OCI-LY1 (cell line): ENCODE data around the gene BRME1.
"Not testable (repeated sequence)": the region's sequence is repeated elsewhere in the genome, so short reads cannot be mapped to it uniquely, and the experiment has no call there.

Experiments
- H2AFZ ChIP-seq: fragments of 200-600 bp; sonication (generic), shearing (Covaris generic); 2 replicates; pipeline ENCODE4 v1.6.0; 2014; ENCODE audit warnings: antibody characterized with exemption, mild to moderate bottlenecking, low read length
- H3F3A ChIP-seq: fragments of 200-600 bp; sonication (generic), shearing (Covaris generic); 2 replicates; pipeline ENCODE4 v1.6.0; 2014; ENCODE audit warnings: mild to moderate bottlenecking, antibody characterized with exemption, low read length, moderate library complexity; ENCODE audit not compliant: insufficient read depth
- H3K27ac ChIP-seq: fragments of 200-600 bp; sonication (generic); 2 replicates; pipeline ENCODE4 v1.5.1; 2014; ENCODE audit warnings: low read length, mixed run types, mild to moderate bottlenecking, low read depth; ENCODE audit not compliant: poor library complexity, severe bottlenecking
- H3K27me3 ChIP-seq: fragments of 200-600 bp; sonication (generic); 2 replicates; pipeline ENCODE4 v1.6.0; 2014; ENCODE audit warnings: antibody characterized with exemption, mild to moderate bottlenecking, low read length, moderate library complexity; ENCODE audit not compliant: insufficient read depth
- H3K36me3 ChIP-seq: fragments of 200-600 bp; sonication (generic); 2 replicates; pipeline ENCODE4 v1.6.1; 2014; ENCODE audit warnings: mild to moderate bottlenecking, antibody characterized with exemption, low read length, moderate library complexity, mixed read lengths; ENCODE audit not compliant: insufficient read depth
- H3K4me1 ChIP-seq: fragments of 200-600 bp; sonication (generic); 2 replicates; pipeline ENCODE4 v1.5.1; 2014; ENCODE audit warnings: mild to moderate bottlenecking, low read length, moderate library complexity; ENCODE audit not compliant: insufficient read depth, severe bottlenecking
- H3K4me2 ChIP-seq: fragments of 200-600 bp; sonication (generic), shearing (Covaris generic); 2 replicates; pipeline ENCODE4 v1.6.1; 2014; ENCODE audit warnings: low read length
- H3K4me3 ChIP-seq: fragments of 200-600 bp; sonication (generic); 2 replicates; pipeline ENCODE4 v1.5.1; 2014; ENCODE audit warnings: low read length, low read depth, mild to moderate bottlenecking, mixed read lengths; ENCODE audit not compliant: poor library complexity, severe bottlenecking
- H3K79me2 ChIP-seq: fragments of 200-600 bp; shearing (Covaris generic); 2 replicates; pipeline ENCODE4 v1.6.1; 2016; ENCODE audit warnings: mixed run types, low read length, mixed read lengths; ENCODE audit not compliant: insufficient read depth
- H3K9ac ChIP-seq: fragments of 200-600 bp; sonication (generic), shearing (Covaris generic); 2 replicates; pipeline ENCODE4 v1.6.1; 2014; ENCODE audit warnings: mild to moderate bottlenecking, low read length, mixed read lengths
- H3K9me2 ChIP-seq: fragments of 200-600 bp; sonication (generic), shearing (Covaris generic); 2 replicates; pipeline ENCODE4 v1.6.1; 2014; ENCODE audit warnings: low read depth, mild to moderate bottlenecking, low read length, mixed read lengths
- H3K9me3 ChIP-seq: fragments of 200-600 bp; shearing (Covaris generic); 2 replicates; pipeline ENCODE4 v1.6.1; 2014; ENCODE audit warnings: low read length, mixed read lengths
- H4K20me1 ChIP-seq: fragments of 200-600 bp; sonication (generic), shearing (Covaris generic); 2 replicates; pipeline ENCODE4 v1.6.0; 2016; ENCODE audit warnings: mild to moderate bottlenecking, low read length; ENCODE audit not compliant: insufficient read depth
- EZH2 ChIP-seq: fragments of 200-600 bp; sonication (generic), shearing (Covaris generic); IDR thresholded peaks from 2 replicates; pipeline ENCODE4 v1.8.0; 2017; ENCODE audit warnings: borderline replicate concordance, mixed run types, mild to moderate bottlenecking, antibody characterized with exemption, low read length, moderate library complexity, mixed read lengths
- TF ChIP-seq, protein P1 (sequence below): fragments of 200-600 bp; sonication (generic), shearing (Covaris generic); IDR thresholded peaks from 2 replicates; pipeline ENCODE4 v1.5.1; 2017; ENCODE audit warnings: mild to moderate bottlenecking, antibody characterized with exemption, low read length, moderate library complexity, mixed read lengths

The BRME1 gene

DNA sequence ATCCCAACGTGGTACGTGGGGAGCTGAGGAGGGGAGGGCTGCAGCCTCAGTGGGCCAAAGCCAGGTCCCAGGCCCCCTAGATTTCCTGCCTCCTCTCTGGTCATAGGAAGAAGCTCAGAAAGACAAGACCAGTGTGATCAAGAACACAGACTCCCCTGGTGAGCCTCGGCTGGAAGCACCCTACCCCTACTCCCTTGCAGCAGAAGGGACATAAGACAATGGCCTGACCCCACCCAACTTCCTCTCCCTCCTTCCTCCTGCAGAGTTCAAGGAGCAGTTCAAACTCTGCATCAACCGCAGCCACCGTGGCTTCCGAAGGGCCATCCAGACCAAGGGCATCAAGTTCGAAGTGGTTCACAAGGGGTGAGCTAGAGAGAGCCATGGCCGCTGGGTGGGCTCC, 20.8 kb upstream of the BRME1 start:
- no peak overlapping the region for H3K9ac ChIP-seq
- H3K4me1 ChIP-seq: no peaks in the 10 kb centered on the region
- peaks cover 58% of the 10 kb centered on the region for H3K36me3 ChIP-seq

DNA sequence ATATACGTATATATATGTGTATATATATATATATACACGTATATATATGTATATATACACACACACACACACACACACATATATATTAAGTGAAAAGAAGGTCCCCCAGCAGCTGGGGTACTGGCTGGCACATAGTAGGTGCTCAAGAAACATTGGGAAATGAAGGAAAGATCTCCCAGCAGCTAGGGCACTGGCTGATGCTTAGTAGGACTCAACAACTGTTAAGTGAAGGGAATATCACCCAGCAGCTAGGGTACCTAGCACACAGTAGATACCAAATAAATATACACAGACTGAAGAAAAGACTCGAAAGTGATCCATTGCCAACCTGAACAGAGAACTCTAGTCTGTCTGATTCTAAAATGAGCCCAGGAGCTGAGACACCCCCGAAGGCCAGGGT, 20.1 kb upstream of the BRME1 start:
- Histone ChIP-seq H3K9me2 (no peaks in the 10 kb centered on the region), H3K27me3 (no peaks in the 10 kb centered on the region), H3K4me1 (no peaks in the 10 kb centered on the region), H3F3A (no peaks in the 10 kb centered on the region), H3K4me3 (no peak overlapping the region), H3K9ac (no peak overlapping the region), H4K20me1 (no peaks in the 10 kb centered on the region), H3K27ac (no peak overlapping the region), H3K9me3 (no peaks in the 10 kb centered on the region), H3K36me3 (peaks cover 61% of the 10 kb centered on the region), H3K79me2 (no peaks in the 10 kb centered on the region), H3K4me2 (no peak overlapping the region), H2AFZ (no peak overlapping the region)
- TF ChIP-seq, protein P1, sequence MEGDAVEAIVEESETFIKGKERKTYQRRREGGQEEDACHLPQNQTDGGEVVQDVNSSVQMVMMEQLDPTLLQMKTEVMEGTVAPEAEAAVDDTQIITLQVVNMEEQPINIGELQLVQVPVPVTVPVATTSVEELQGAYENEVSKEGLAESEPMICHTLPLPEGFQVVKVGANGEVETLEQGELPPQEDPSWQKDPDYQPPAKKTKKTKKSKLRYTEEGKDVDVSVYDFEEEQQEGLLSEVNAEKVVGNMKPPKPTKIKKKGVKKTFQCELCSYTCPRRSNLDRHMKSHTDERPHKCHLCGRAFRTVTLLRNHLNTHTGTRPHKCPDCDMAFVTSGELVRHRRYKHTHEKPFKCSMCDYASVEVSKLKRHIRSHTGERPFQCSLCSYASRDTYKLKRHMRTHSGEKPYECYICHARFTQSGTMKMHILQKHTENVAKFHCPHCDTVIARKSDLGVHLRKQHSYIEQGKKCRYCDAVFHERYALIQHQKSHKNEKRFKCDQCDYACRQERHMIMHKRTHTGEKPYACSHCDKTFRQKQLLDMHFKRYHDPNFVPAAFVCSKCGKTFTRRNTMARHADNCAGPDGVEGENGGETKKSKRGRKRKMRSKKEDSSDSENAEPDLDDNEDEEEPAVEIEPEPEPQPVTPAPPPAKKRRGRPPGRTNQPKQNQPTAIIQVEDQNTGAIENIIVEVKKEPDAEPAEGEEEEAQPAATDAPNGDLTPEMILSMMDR: no peak
- TF ChIP-seq EZH2: no peak

More for the DNA sequence above, 20.8 kb upstream of the BRME1 start:
- Histone ChIP-seq H3F3A (no peaks in the 10 kb centered on the region), H2AFZ (no peak overlapping the region), H3K27ac (no peak overlapping the region), H3K27me3 (no peaks in the 10 kb centered on the region), H3K4me3 (no peak overlapping the region), H3K9me2 (no peaks in the 10 kb centered on the region), H4K20me1 (no peaks in the 10 kb centered on the region), H3K79me2 (no peaks in the 10 kb centered on the region), H3K4me2 (no peak overlapping the region), H3K9me3 (no peaks in the 10 kb centered on the region)
- TF ChIP-seq EZH2: no peak
- TF ChIP-seq, protein P1: no peak

DNA sequence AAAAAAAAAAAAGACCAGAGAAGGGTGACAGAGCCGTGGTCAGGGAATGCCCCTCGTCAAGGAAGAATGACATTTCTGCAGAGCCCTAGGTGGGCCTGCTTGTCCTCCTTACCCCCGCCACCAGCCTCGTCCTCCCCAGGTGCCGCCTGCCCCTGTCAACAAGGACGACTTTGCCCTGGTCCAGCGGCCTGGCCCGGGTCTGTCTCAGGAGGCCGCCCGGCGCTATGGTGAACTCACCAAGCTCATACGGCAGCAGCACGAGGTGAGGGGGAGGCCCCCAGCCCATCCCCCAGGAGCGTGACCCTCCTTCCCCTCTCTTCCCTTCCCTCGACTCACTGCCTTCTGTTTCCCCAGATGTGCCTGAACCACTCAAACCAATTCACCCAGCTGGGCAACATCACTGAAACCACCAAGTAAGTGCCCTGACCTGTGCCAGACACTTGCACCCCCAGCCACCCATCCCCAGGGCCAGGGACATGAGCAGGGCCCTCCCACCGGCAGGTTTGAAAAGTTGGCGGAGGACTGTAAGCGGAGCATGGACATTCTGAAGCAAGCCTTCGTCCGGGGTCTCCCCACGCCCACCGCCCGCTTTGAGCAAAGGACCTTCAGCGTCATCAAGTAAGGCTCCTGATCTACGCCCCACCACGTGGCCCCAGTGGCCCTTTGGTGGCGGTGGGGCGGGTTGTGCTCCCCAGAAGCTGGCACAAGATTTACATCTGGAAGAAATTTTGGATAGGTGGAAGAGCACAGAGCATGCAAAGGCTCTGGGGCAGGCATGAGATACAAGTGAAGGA, 17.5 kb upstream of the BRME1 start:
- H3K27ac ChIP-seq: no peak overlapping the region
- no peaks in the 10 kb centered on the region for H3K4me1 ChIP-seq
- no peaks in the 10 kb centered on the region for H4K20me1 ChIP-seq
- no peak overlapping the region for H3K4me2 ChIP-seq
- TF ChIP-seq EZH2: no peak
- TF ChIP-seq, protein P1: no peak
- H3K79me2 ChIP-seq: no peaks in the 10 kb centered on the region
- H3K36me3 ChIP-seq: peaks cover 76% of the 10 kb centered on the region
- no peaks in the 10 kb centered on the region for H3K9me2 ChIP-seq
- no peak overlapping the region for H3K9ac ChIP-seq
- H3K9me3 ChIP-seq: 0 out of 2 replicates have a peak, but pooled peaks cover 2% of the 10 kb centered on the region
- H2AFZ ChIP-seq: no peak overlapping the region
- H3F3A ChIP-seq: no peaks in the 10 kb centered on the region
- H3K27me3 ChIP-seq: no peaks in the 10 kb centered on the region
- no peak overlapping the region for H3K4me3 ChIP-seq

DNA sequence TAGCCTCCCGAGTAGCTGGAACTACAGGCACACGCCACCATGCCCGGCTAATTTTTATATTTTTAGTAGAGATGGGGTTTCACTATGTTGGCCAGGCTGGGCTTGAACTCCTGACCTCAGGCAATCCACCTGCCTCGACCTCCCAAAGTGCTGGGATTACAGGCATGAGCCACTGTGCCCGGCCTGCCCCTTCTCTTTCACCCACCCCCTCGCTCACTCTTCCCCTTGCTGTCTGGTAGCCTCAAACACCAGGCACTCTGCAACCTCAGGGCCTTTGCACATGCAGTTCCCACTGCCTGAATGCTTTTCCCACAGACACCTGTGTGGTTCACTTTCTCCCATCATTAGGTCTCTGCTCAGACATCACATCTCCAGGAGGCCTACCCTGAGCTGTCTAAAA, 16.2 kb upstream of the BRME1 start:
- not testable (repeated sequence) for H2AFZ ChIP-seq, H3K4me2 ChIP-seq, H3F3A ChIP-seq, H3K9me3 ChIP-seq, H3K79me2 ChIP-seq, H4K20me1 ChIP-seq, H3K27me3 ChIP-seq, H3K4me1 ChIP-seq, H3K27ac ChIP-seq, H3K9ac ChIP-seq, H3K4me3 ChIP-seq, H3K9me2 ChIP-seq
- peaks cover 73% of the 10 kb centered on the region for H3K36me3 ChIP-seq
